ENCODE measurements around the gene STOX1. TPM values are rescaled to one million over a fixed set of nuclear protein-coding genes. Genes with fewer than 3 reads are reported as not detected.
"Not testable (repeated sequence)": the region's sequence is repeated elsewhere in the genome, so short reads cannot be mapped to it uniquely, and the experiment has no call there.

STOX1 gene
- total RNA-seq, 1 experiment from 2014 or later: 5.8 TPM

GRCh38 chr10:68837626-68838322 is 10.4 kb downstream of the STOX1 start:
- BruUV-seq (replicated peaks): no TSS peak
- Histone ChIP-seq H3K27me3 (ENCODE audit: control insufficient read depth, insufficient read depth, low read length) (no peaks in the 10 kb centered on the region), H3K36me3 (ENCODE audit: control insufficient read depth, insufficient read depth, low read length) (no peaks in the 10 kb centered on the region), H3K9me3 (ENCODE audit: control insufficient read depth, insufficient read depth, low read depth, low read length) (no peaks in the 10 kb centered on the region), H3K27ac (ENCODE audit: low read length) (no peak overlapping the region), H3K4me1 (ENCODE audit: control insufficient read depth, insufficient read depth, low read length) (no peaks in the 10 kb centered on the region), H3K4me3 (ENCODE audit: low read depth in 2 of 2, low read length in 2 of 2) (no peak overlapping the region)
- ATAC-seq (no peak), DNase-seq (ENCODE audit: low read depth, low spot score) (no peak)
- ChIA-PET CTCF (no interaction called here), POLR2A (no interaction called here)
- intact Hi-C loops (cut with micrococcal nuclease; ENCODE audit: unreplicated experiment) (no loop called here), in situ Hi-C loops (cut with HindIII; ENCODE audit: low pct_unique_long_range_greater_than_20kb, low sequenced_read_pairs) (no loop called here)
- no peak for TF ChIP-seq SIN3A (IDR thresholded peaks at IDR 0.05; ENCODE audit: borderline replicate concordance, insufficient read depth, low read depth, low read length)
- TF ChIP-seq REST (IDR thresholded peaks at IDR 0.05; ENCODE audit: insufficient read depth in 1 of 2, low read depth in 2 of 2, low read length in 1 of 2): no peak
- TF ChIP-seq TCF7L2 (IDR thresholded peaks at IDR 0.05; ENCODE audit: low read depth, low read length): no peak
- TF ChIP-seq CTCF (IDR thresholded peaks at IDR 0.05): no peak
- no peak for TF ChIP-seq POLR2AphosphoS5 (IDR thresholded peaks at IDR 0.05; ENCODE audit: low read depth, low read length)

- H3K4me3 ChIP-seq (ENCODE audit: low read depth in 2 of 2, low read length in 2 of 2); H3K36me3 ChIP-seq (ENCODE audit: control insufficient read depth, insufficient read depth, low read length); in situ Hi-C loops (cut with HindIII; ENCODE audit: low pct_unique_long_range_greater_than_20kb, low sequenced_read_pairs); BruUV-seq (replicated peaks); intact Hi-C loops (cut with micrococcal nuclease; ENCODE audit: unreplicated experiment); H3K4me1 ChIP-seq (ENCODE audit: control insufficient read depth, insufficient read depth, low read length); H3K27ac ChIP-seq (ENCODE audit: low read length); DNase-seq (ENCODE audit: low read depth, low spot score); ATAC-seq; H3K27me3 ChIP-seq (ENCODE audit: control insufficient read depth, insufficient read depth, low read length); POLR2A ChIA-PET; H3K9me3 ChIP-seq (ENCODE audit: control insufficient read depth, insufficient read depth, low read depth, low read length); CTCF ChIA-PET: not testable (repeated sequence)
Observed at GRCh38 chr10:68840650-68841049, 13.3 kb downstream of the STOX1 start.

DNA sequence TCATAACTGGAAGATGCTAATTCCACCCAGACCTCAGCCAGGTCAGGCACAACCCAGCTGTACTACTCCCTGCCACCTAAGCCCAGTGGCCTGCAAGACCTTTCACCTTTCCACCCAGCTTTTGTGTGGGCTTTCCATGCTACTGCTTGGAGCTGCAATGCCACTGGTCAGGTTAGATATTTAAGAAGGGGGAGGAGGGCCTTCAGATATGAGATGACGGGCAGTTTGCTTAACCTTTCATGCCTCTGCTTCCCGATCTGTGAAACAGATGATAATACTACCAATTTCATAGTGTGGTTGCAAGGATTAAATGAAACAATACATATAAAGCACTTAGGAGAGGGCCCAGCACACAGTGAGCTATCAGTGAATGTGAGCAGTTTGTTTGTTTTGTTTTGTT is 20.9 kb downstream of the STOX1 start:
- Histone ChIP-seq H3K4me1 (ENCODE audit: control insufficient read depth, insufficient read depth, low read length) (no peaks in the 10 kb centered on the region), H3K9me3 (ENCODE audit: control insufficient read depth, insufficient read depth, low read depth, low read length) (no peaks in the 10 kb centered on the region), H3K27me3 (ENCODE audit: control insufficient read depth, insufficient read depth, low read length) (no peaks in the 10 kb centered on the region), H3K27ac (ENCODE audit: low read length) (no peak overlapping the region), H3K4me3 (ENCODE audit: low read depth in 2 of 2, low read length in 2 of 2) (no peak overlapping the region), H3K36me3 (ENCODE audit: control insufficient read depth, insufficient read depth, low read length) (no peaks in the 10 kb centered on the region)
- in situ Hi-C loops (cut with HindIII; ENCODE audit: low pct_unique_long_range_greater_than_20kb, low sequenced_read_pairs) (no loop called here), intact Hi-C loops (cut with micrococcal nuclease; ENCODE audit: unreplicated experiment) (no loop called here)
- TF ChIP-seq POLR2AphosphoS5 (IDR thresholded peaks at IDR 0.05; ENCODE audit: low read depth, low read length) (no peak), SIN3A (IDR thresholded peaks at IDR 0.05; ENCODE audit: borderline replicate concordance, insufficient read depth, low read depth, low read length) (no peak), TCF7L2 (IDR thresholded peaks at IDR 0.05; ENCODE audit: low read depth, low read length) (no peak), CTCF (IDR thresholded peaks at IDR 0.05) (no peak), REST (IDR thresholded peaks at IDR 0.05; ENCODE audit: insufficient read depth in 1 of 2, low read depth in 2 of 2, low read length in 1 of 2) (no peak)
- ATAC-seq: peak; percentile 51; the same call in 1 of the 2 replicates
- ChIA-PET POLR2A (no interaction called here), CTCF (no interaction called here)
- BruUV-seq (replicated peaks): no TSS peak
- DNase-seq (ENCODE audit: low read depth, low spot score): no peak
